Measurements from ENCODE around the gene FCRL5.

FCRL5 gene

DNA sequence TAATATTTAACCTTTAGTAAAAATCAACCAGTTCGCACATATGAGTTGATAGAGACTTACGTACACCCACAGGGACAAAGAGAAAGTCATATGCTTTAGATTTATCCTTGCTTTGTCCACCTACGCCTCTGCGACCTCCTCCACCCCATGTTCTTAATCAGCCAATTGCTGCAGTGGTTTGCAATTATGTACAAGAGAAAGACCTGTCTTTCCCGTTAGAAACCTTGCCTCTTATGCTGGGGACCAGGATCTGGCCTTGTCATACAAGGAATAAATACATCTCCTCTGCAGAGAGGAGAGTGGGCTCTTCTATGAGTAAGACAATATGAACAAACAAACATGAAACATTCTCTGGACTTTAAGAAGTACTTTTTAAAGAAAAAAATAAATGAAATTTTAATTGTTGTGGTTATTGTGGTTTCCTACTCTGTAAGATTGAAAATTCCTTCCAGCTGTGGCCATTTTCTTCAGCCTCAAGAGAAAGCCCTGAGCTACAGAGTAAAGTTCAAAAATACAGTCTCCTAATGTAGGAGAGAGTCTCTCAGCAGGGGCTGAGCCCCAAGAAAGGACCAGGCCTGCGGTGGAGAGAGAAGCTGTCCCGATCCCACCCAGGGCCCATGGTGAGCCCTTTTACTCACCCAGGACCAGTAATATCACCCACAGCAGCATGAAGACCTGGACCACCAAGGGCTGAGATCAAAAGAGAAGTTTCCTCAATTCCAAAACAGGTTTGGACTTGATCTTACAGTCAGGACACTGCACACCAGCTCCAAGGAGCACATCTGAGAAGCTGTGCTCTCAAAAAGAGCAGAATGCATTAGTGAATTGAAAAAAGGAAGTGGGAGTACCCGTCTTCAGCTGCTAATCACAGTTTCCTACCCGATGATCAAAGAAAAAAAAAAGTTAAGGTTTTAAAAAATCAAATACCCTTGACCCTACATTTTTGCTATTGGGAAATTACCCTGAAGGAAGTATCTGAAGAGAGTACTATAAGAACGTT, at the start of gene FCRL5:
FCRL5 (minus strand) TSS at position 822 of the 1,000 bp plus-strand sequence; CDS start at position 669, 153 bp downstream.
- peaks cover 18% of the 10 kb centered on the region for H3K27me3 Mint-ChIP-seq
- H3K4me1 Mint-ChIP-seq (ENCODE audit: low read depth): peaks cover 11% of the 10 kb centered on the region
- intact Hi-C loops (cut with micrococcal nuclease): no loop called here
- H3K36me3 Mint-ChIP-seq (ENCODE audit: low read depth): no peaks in the 10 kb centered on the region
- H3K27ac Mint-ChIP-seq: no peak within 1 kb of the TSS
- no peaks in the 10 kb centered on the region for H3K9me3 Mint-ChIP-seq
- no peak within 1 kb of the TSS for H3K4me3 Mint-ChIP-seq

DNA sequence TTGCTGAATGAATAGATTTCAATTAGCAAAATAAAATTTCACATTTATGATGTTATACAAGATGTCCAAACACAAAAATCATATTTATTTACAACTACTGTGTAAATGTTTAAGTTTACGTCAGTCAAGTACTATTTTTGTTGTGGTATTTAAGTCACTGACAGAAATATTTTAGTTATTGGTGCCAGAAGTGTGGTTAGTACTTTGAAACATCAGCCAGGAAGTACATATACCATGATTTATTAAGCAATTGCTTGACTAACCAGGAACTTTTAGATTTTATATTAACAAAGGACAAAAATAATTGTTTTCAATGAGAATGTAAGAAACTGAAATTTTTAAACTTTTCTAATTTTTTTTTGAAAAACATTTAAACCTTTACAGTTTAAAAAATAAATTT, 47.9 kb upstream of the FCRL5 start:
- H3K27me3 Mint-ChIP-seq: peaks cover 75% of the 10 kb centered on the region
- H3K4me3 Mint-ChIP-seq: no peak overlapping the region
- H3K9me3 Mint-ChIP-seq: no peaks in the 10 kb centered on the region
- intact Hi-C loops (cut with micrococcal nuclease): no loop called here
- no peaks in the 10 kb centered on the region for H3K36me3 Mint-ChIP-seq (ENCODE audit: low read depth)
- peaks cover 6% of the 10 kb centered on the region for H3K4me1 Mint-ChIP-seq (ENCODE audit: low read depth)
- H3K27ac Mint-ChIP-seq: no peak overlapping the region

DNA sequence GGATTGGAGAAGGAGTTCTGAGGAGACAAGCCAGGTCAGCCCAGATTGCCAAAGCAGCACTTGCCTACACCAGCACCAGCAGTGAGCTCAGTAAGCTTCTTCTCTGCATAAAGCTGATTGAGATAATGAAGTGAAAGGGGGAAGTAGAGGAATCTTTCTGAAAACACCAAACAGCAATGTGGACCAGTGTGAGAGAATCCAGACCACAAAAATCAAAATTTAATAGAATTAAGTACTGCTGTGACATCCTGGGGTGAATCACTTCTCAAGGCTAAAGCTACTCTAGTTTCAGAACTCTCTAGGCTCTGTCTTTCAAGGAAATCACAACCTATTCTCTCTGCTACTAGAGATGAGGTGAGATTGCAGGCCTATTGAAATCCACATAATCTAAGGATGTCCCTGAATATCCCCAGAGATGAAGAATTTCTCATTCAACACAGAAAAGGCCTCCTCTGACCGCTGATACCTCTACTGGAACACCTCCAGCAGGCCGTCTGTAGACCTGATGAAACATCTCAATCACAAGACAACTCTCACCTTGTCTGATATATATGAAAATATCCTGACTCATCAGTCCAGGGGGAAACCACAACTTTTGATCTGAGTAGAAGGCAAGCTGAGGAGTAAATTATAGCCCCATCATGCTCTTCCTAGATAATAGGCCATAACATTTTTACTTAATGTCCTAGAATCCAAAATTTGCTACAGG, 45.8 kb upstream of the FCRL5 start, which contains the start of gene FCRL4:
FCRL4 (minus strand) TSS at position 127 of the 709 bp plus-strand sequence. CDS start 141 bp downstream, outside the sequence.
- H3K36me3 Mint-ChIP-seq (ENCODE audit: low read depth): no peaks in the 10 kb centered on the region
- H3K27me3 Mint-ChIP-seq: peaks cover 75% of the 10 kb centered on the region
- intact Hi-C loops (cut with micrococcal nuclease): no loop called here
- peaks cover 8% of the 10 kb centered on the region for H3K4me1 Mint-ChIP-seq (ENCODE audit: low read depth)
- H3K9me3 Mint-ChIP-seq: no peaks in the 10 kb centered on the region
- H3K27ac Mint-ChIP-seq: no peak within 1 kb of the TSS
- no peak within 1 kb of the TSS for H3K4me3 Mint-ChIP-seq

DNA sequence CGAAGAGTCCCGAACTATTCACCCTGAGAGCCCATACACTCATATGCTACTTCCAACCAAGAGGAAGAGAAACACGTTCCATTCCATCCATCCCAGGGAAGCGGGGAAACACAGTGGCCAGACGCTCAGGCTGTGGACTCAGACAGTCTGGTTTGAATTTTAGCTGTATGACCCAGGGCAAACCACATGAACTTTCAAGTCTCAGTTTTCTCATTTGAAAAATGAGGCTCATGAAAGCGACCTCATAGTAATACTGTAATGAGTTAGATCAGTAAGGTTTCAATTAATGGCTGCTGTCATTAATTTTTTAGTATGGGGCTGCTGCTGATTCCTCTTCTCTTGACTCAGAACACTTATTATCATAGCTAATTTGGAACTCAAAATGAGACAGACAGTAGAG, 44.1 kb upstream of the FCRL5 start:
- H3K27me3 Mint-ChIP-seq: peaks cover 77% of the 10 kb centered on the region
- no peak overlapping the region for H3K27ac Mint-ChIP-seq

DNA sequence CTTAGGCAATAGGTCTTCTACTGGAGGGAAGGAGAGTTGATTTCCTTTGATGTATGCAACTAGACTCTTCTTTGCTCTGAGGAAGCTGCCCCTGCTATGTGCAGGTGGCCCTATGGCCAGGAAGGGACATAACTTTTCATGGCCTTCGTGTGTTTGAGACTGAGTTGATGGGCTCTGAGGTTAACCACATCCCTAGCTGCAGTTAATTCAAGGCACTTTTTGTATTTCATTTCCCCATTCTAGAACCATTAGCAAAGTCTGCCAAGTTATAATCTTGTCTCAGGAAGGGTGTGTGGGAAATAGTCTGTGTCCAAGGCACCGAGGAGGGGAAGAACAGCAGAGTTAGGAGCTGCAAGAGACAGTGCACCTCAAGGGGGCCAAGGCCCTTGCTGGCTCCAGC, 43.0 kb upstream of the FCRL5 start:
- Mint-ChIP-seq H3K4me3 (no peak overlapping the region), H3K27me3 (peaks cover 82% of the 10 kb centered on the region), H3K36me3 (ENCODE audit: low read depth) (no peaks in the 10 kb centered on the region)

More for the DNA sequence above, 44.1 kb upstream of the FCRL5 start:
- Mint-ChIP-seq H3K4me1 (ENCODE audit: low read depth) (peaks cover 8% of the 10 kb centered on the region), H3K9me3 (no peaks in the 10 kb centered on the region), H3K36me3 (ENCODE audit: low read depth) (no peaks in the 10 kb centered on the region), H3K4me3 (no peak overlapping the region)
- intact Hi-C loops (cut with micrococcal nuclease): no loop called here

DNA sequence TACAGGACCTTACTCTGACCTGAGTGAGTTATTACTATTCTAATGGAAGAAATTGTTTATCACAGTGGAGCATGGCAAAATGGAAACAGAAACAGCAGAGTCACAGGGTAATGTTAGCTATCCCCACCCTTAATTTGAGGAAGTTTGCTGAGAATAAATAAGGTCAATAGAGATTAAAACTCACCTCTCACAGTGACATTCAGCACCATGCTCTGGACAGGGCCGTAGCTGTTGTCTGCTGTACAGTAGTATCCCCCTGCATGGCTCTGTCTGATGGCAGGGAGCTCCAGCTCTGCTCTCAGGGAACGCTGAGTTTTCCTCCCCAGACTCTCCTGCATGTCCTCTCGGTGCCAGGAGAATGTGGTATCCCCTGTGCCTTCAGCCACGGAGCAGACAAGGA, 33.7 kb upstream of the FCRL5 start:
- peaks cover 96% of the 10 kb centered on the region for H3K27me3 Mint-ChIP-seq
- no peak overlapping the region for H3K27ac Mint-ChIP-seq
- no peaks in the 10 kb centered on the region for H3K36me3 Mint-ChIP-seq (ENCODE audit: low read depth)
- peaks cover 6% of the 10 kb centered on the region for H3K4me1 Mint-ChIP-seq (ENCODE audit: low read depth)
- no peaks in the 10 kb centered on the region for H3K9me3 Mint-ChIP-seq
- no peak overlapping the region for H3K4me3 Mint-ChIP-seq
- intact Hi-C loops (cut with micrococcal nuclease): no loop called here

More for the DNA sequence above, 43.0 kb upstream of the FCRL5 start:
- Mint-ChIP-seq H3K4me1 (ENCODE audit: low read depth) (peaks cover 8% of the 10 kb centered on the region), H3K27ac (no peak overlapping the region), H3K9me3 (no peaks in the 10 kb centered on the region)
- intact Hi-C loops (cut with micrococcal nuclease): no loop called here

DNA sequence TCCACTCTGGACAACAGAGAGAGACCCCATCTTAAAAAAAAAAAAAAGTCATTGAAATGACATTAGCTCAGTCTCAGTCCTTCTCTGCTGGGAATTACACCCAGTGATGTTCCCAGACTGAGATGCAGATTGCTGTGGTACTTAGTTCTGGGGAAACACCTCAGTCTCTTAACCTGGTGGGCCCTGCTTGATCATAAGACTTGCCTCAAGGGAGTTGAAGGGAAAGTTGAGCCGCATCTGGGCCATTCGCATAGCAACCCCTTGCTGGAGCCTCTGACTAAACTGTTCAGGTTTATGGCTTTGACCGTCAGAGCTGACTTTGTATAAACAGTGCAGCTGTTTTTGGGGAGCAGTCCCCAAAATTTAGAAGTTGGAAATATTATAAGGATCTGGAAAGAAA, 32.2 kb upstream of the FCRL5 start:
- H3K4me1 Mint-ChIP-seq (ENCODE audit: low read depth): peaks cover 6% of the 10 kb centered on the region
- H3K9me3 Mint-ChIP-seq: no peaks in the 10 kb centered on the region
- intact Hi-C loops (cut with micrococcal nuclease): loop anchor here (5.0 kb wide), 1 partner anchor 363 kb away; no protein-coding TSS in a partner anchor
- no peak overlapping the region for H3K4me3 Mint-ChIP-seq
- H3K36me3 Mint-ChIP-seq (ENCODE audit: low read depth): no peaks in the 10 kb centered on the region
- H3K27ac Mint-ChIP-seq: no peak overlapping the region
- peaks cover 89% of the 10 kb centered on the region for H3K27me3 Mint-ChIP-seq

DNA sequence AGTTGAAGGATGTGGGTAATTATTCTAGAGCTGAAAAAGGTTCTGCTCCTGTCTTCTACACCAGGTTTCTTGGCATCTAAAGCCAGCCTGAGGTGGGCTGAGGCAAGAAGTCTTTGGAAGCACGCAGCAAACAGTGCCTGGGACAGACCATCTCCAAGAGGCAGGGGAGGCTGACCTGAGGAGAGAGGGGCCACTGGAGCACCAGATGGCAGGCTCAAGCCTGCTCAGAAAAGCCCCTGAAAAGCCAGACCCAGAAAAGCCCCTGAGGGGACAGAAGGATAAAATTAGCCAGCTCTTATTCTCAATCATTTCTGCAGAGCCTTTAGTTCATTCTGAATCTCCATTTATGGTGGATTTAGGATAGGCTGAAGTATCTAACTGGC, 28.5 kb upstream of the FCRL5 start:
- no peak overlapping the region for H3K27ac Mint-ChIP-seq
- H3K4me1 Mint-ChIP-seq (ENCODE audit: low read depth): peaks cover 1% of the 10 kb centered on the region
- intact Hi-C loops (cut with micrococcal nuclease): loop anchor here (1.0 to 5.0 kb wide), 2 partner anchors 110 to 366 kb away; no protein-coding TSS in a partner anchor
- peaks cover 74% of the 10 kb centered on the region for H3K27me3 Mint-ChIP-seq
- H3K36me3 Mint-ChIP-seq (ENCODE audit: low read depth): no peaks in the 10 kb centered on the region
- H3K4me3 Mint-ChIP-seq: no peak overlapping the region
- no peaks in the 10 kb centered on the region for H3K9me3 Mint-ChIP-seq

DNA sequence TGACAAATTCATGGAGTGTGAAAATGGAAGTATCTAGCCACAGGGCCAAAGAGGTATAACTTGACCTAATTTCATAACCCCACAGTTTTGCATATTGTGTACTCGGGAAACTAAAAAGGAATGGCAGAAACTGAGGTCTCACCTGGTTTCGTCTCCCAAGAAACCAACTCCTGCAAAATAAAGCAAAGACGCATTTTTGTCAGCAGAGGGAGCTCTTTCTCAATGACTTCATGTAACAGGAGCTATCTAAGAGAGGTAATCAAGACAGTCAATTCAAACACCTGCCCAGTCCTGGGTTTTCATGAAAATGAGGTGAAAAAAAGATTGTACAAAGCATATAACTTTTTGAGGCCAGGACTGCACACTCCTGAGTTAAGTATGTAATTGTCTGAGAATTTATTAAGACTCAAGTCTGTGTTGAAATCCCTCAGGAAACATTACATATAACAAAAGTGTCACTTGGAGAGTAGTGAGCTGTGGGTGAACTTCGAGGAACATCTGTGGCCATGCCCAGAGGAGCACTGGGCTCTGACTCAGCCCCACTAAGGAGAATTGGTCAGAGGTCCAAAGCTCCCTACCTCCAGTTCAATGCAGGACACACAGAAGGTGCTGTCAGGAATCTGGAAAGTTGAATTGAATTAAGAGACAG, 28.0 kb upstream of the FCRL5 start:
- no peak overlapping the region for H3K4me3 Mint-ChIP-seq
- H3K27ac Mint-ChIP-seq: no peak overlapping the region
- H3K4me1 Mint-ChIP-seq (ENCODE audit: low read depth): no peaks in the 10 kb centered on the region

DNA sequence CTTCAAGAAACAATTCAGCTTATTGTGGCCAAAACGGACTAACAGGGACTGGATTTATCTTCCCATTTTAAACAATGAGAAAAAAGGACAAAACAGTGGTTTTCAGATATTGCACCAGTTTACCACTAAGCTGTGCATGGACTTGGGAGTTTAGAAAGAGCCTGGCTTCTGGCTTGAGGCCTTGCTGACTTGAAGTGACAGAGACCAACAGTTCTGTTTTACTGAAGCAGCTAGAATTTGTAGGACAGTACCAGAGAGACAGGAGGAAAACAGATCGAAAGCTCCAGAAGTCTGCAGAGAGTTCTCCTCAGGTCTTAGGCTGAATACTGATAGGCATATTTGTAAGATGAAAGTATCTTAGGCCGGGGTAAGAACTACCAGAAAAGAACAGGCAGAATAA, 25.1 kb upstream of the FCRL5 start:
- intact Hi-C loops (cut with micrococcal nuclease): no loop called here
- no peaks in the 10 kb centered on the region for H3K4me1 Mint-ChIP-seq (ENCODE audit: low read depth)
- no peak overlapping the region for H3K27ac Mint-ChIP-seq
- no peak overlapping the region for H3K4me3 Mint-ChIP-seq
- no peaks in the 10 kb centered on the region for H3K9me3 Mint-ChIP-seq
- no peaks in the 10 kb centered on the region for H3K36me3 Mint-ChIP-seq (ENCODE audit: low read depth)
- H3K27me3 Mint-ChIP-seq: peaks cover 63% of the 10 kb centered on the region

More for the DNA sequence above, 28.0 kb upstream of the FCRL5 start:
- Mint-ChIP-seq H3K9me3 (no peaks in the 10 kb centered on the region), H3K27me3 (peaks cover 73% of the 10 kb centered on the region), H3K36me3 (ENCODE audit: low read depth) (no peaks in the 10 kb centered on the region)
- intact Hi-C loops (cut with micrococcal nuclease): loop anchor here (1.0 to 5.0 kb wide), 2 partner anchors 111 to 367 kb away; no protein-coding TSS in a partner anchor

DNA sequence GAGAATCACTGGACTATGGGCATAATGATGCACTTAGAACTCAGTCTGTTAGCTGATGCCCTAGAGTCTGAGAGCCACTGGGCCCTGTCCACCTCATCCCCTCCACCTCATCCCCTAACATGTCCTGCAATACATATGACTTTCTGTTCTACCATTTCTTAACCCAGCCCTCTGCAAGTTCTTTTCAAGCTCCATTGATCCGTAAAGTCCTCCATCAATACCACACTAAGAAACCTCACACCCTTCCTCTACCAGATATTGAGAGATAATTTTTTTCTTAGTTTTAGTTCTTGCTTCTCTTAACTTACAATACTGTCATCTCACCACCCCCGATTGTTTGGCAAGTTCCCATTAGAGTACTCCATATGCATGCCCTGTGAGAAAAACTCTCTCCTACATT, 23.4 kb upstream of the FCRL5 start:
- no peak overlapping the region for H3K27ac Mint-ChIP-seq
- H3K27me3 Mint-ChIP-seq: peaks cover 48% of the 10 kb centered on the region
- no peak overlapping the region for H3K4me3 Mint-ChIP-seq
- H3K4me1 Mint-ChIP-seq (ENCODE audit: low read depth): no peaks in the 10 kb centered on the region
- intact Hi-C loops (cut with micrococcal nuclease): no loop called here
- H3K9me3 Mint-ChIP-seq: no peaks in the 10 kb centered on the region
- H3K36me3 Mint-ChIP-seq (ENCODE audit: low read depth): no peaks in the 10 kb centered on the region

DNA sequence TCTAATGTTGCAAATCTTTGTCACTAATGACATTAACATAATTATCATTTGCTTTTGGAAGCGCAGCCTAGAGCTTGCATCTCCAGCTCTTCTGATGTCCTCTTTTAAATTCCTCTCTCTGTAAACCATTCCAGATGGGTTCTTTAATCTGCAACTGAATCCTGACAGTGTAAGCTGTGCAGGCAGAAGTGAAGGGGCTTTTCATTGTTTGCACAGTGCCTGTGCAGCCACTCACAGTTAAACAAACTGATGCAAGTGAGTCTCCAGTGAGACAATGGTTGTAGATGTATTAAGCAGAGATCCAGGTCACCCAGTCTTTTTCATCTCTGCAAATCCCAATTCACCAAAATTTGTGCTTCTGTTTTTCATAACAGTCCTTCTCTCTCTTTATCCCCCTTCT, 22.5 kb upstream of the FCRL5 start:
- Mint-ChIP-seq H3K27ac (no peak overlapping the region), H3K36me3 (ENCODE audit: low read depth) (no peaks in the 10 kb centered on the region), H3K27me3 (peaks cover 43% of the 10 kb centered on the region), H3K9me3 (no peaks in the 10 kb centered on the region), H3K4me1 (ENCODE audit: low read depth) (no peaks in the 10 kb centered on the region), H3K4me3 (no peak overlapping the region)
- intact Hi-C loops (cut with micrococcal nuclease): no loop called here

DNA sequence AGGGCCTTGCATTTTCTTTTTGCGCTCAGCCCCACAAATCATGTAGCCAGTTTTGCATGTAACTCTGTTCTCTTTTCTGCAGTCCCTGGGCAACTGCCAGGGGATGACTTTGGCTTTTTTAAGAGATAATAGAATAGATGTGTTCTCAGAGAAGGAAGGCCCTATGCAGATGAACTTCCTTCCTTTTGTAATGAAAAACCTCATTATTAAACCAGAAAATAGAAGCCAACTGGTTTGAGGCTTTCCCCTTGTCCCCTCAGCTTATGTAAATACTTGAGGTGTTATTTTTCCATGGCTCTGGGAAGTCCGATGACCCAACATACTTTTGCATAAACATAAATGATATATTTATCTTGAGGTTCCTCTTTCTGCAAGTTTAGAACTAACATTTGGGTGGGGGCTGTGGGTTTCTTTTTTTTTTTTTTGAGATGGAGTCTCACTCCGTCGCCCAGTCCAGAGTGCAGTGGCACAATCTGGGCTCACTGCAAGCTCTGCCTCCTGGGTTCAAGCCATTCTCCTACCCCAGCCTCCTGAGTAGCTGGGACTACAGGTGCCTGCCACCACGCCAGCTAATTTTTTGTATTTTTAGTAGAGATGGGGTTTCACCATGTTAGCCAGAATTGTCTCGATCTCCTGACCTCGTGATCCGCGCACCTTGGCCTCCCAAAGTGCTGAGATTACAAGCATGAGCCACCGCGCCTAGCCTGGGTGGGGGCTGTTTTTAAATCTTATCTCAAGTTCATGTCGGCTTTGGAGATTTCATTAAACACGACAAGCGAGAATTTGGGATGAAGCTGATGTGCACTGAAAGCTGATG, 14.4 kb upstream of the FCRL5 start:
- Mint-ChIP-seq H3K36me3 (ENCODE audit: low read depth) (no peaks in the 10 kb centered on the region), H3K27me3 (peaks cover 25% of the 10 kb centered on the region), H3K4me3 (no peak overlapping the region), H3K4me1 (ENCODE audit: low read depth) (peaks cover 21% of the 10 kb centered on the region), H3K9me3 (no peaks in the 10 kb centered on the region), H3K27ac (no peak overlapping the region)
- intact Hi-C loops (cut with micrococcal nuclease): no loop called here

Measured in dendritic cell treated with granulocyte-macrophage colony-stimulating factor and Interleukin-4, amounts not matched to agents 40 ng/mL and 50 ng/mL, for 4 days (primary cell).